Cardiac atrium fibroblast (primary cell): Measurements from ENCODE around the gene WNT2. TPM values are rescaled to one million over a fixed set of nuclear protein-coding genes. Genes with fewer than 3 reads are reported as not detected.

Experiments
- total RNA-seq: library from RNA; depleted of rRNA; stranded (reverse); fragments of >200 nt; gene quantifications from 2 replicates; pipeline ENCODE4 v1.2.3, GENCODE V29; 2015

WNT2 gene
- total RNA-seq = not detected in 2 replicates

DNA sequence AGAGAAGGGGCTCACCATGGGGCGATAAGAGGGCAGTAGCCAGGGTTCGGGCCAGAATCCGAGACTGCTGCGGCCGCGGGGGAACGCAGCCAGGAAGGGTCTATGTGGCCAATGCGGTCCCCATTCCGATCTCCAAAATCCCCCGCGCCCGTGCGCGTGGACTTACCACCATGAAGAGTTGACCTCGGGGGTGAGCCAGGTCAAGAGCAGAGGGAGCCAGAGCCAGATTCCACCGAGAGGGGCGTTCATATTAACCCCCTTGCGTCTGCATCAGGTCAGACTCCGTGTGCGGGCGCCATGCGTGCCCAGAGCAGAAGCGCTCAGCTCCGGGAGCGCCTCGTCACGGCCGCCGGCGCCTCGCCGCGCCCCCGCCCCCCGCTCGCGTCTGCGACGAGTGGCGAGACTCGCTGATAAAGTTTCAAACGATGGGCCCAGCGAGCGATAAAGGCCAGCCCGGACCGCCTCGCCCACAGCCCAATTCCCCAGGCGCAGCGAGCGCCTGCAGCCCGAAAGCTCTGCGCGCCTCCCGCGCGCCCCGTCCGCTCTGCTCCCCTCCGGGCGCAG is at the start of gene WNT2:
Gene WNT2, minus strand, starts transcription at position 318 of the 564 bp plus-strand sequence. Its CDS starts 69 bp downstream, at position 249.

Other genes with a start within 250 kb of the WNT2 start
- gene ASZ1, start 104.4 kb upstream of the WNT2 start, total RNA-seq = not detected in 2 replicates
- gene CFTR, start 157.0 kb upstream of the WNT2 start, total RNA-seq = not detected in 2 replicates